Neural progenitor cell (in vitro differentiated cells): ENCODE measurements around the gene NSUN3. TPM values are rescaled to one million over a fixed set of nuclear protein-coding genes. Genes with fewer than 3 reads are reported as not detected.
"Not testable (repeated sequence)": the region's sequence is repeated elsewhere in the genome, so short reads cannot be mapped to it uniquely, and the experiment has no call there.

ENCODE experiments used
- DNase-seq: peaks from one replicate; pipeline ENCODE4 v3.0.0-alpha.2; 2016; ENCODE audit warnings: low spot score
- H2AFZ ChIP-seq: fragments of 200-600 bp; sonication (generic); replicated peaks from 2 replicates; pipeline ENCODE4 v1.6.1; 2016; ENCODE audit warnings: antibody characterized with exemption
- H3F3A ChIP-seq: fragments of 200-600 bp; sonication (generic); 2 replicates; pipeline ENCODE4 v1.6.1; 2016; ENCODE audit warnings: antibody characterized with exemption, low read depth
- H3K27ac ChIP-seq: fragments of 200-600 bp; sonication (generic); 2 replicates; pipeline ENCODE4 v1.5.1; 2016; ENCODE audit warnings: mild to moderate bottlenecking
- H3K27me3 ChIP-seq: fragments of 200-600 bp; sonication (generic); 2 replicates; pipeline ENCODE4 v1.6.1; 2016; ENCODE audit warnings: mild to moderate bottlenecking, moderate library complexity
- H3K36me3 ChIP-seq: fragments of 200-600 bp; sonication (generic); 2 replicates; pipeline ENCODE4 v1.5.1; 2016
- H3K4me1 ChIP-seq: fragments of 200-600 bp; sonication (generic); 2 replicates; pipeline ENCODE4 v1.6.1; 2016; ENCODE audit warnings: mixed run types
- H3K4me2 ChIP-seq: fragments of 200-600 bp; sonication (generic); 2 replicates; pipeline ENCODE4 v1.6.1; 2016
- H3K4me3 ChIP-seq: fragments of 200-600 bp; sonication (generic); 2 replicates; pipeline ENCODE4 v1.5.1; 2016
- H3K79me2 ChIP-seq: fragments of 200-600 bp; sonication (generic); 2 replicates; pipeline ENCODE4 v1.6.1; 2016; ENCODE audit warnings: low read depth
- H3K9ac ChIP-seq: fragments of 200-600 bp; sonication (generic); 2 replicates; pipeline ENCODE4 v1.6.1; 2016
- H3K9me3 ChIP-seq: fragments of 200-600 bp; sonication (generic); 2 replicates; pipeline ENCODE4 v1.5.1; 2016; ENCODE audit warnings: low read depth
- H4K20me1 ChIP-seq: fragments of 200-600 bp; sonication (generic); 2 replicates; pipeline ENCODE4 v1.6.1; 2016; ENCODE audit warnings: low read depth
- H3K27ac Mint-ChIP-seq: 3 replicates; pipeline ENCODE4 v1.8.0; 2021; ENCODE audit warnings: mixed read lengths
- H3K27me3 Mint-ChIP-seq: 2 replicates; pipeline ENCODE4 v1.8.0; 2022; ENCODE audit warnings: low read depth, mild to moderate bottlenecking, inconsistent platforms, moderate library complexity, mixed read lengths; ENCODE audit not compliant: insufficient read depth
- H3K36me3 Mint-ChIP-seq: 3 replicates; pipeline ENCODE4 v1.8.0; 2021; ENCODE audit warnings: mixed read lengths
- H3K4me1 Mint-ChIP-seq: 3 replicates; pipeline ENCODE4 v1.8.0; 2021; ENCODE audit warnings: mixed read lengths
- H3K4me3 Mint-ChIP-seq: 3 replicates; pipeline ENCODE4 v1.8.0; 2021; ENCODE audit warnings: mild to moderate bottlenecking, moderate library complexity, mixed read lengths
- H3K9me3 Mint-ChIP-seq: 3 replicates; pipeline ENCODE4 v1.8.0; 2020; ENCODE audit warnings: mixed read lengths
- EZH2 ChIP-seq: fragments of 200-600 bp; sonication (generic); IDR thresholded peaks from 2 replicates; pipeline ENCODE4 v1.6.1; 2017; ENCODE audit warnings: antibody characterized with exemption, mild to moderate bottlenecking, moderate library complexity
- EZH2phosphoT487 ChIP-seq: fragments of 200-600 bp; sonication (generic); IDR thresholded peaks from 2 replicates; pipeline ENCODE4 v1.6.1; 2017; ENCODE audit warnings: antibody characterized with exemption
- total RNA-seq: library from RNA; depleted of rRNA; stranded (reverse); fragments of >200 nt; gene quantifications from 2 replicates; pipeline ENCODE4 v1.2.3, GENCODE V29; 2015; ENCODE audit warnings: low replicate concordance
- TF ChIP-seq, protein P1 (sequence below): fragments of 200-600 bp; sonication (generic); IDR thresholded peaks from 2 replicates; pipeline ENCODE4 v1.5.1; 2017; ENCODE audit warnings: antibody characterized with exemption, mild to moderate bottlenecking

The NSUN3 gene
- total RNA-seq, 1 donor from 2014 or later: 22.3 TPM

DNA sequence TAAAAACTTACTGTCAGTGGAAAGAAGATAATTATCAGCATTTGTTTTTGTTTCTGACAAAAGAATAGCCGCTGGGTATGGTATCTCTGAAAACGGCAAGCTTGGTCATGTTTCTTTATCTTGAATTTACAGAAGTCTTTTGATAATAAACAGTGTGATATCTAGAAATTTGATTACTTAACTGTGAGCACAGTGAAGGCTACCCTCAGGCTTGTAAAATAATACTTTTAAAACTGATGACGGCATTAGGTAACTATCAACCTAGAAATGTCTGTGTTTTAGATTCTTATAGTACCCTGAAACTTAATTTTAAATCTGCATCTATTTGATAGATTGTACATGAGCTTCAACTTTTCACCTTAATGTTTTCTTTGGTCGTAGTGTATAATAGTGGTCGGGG, 43.4 kb downstream of the NSUN3 start:
- H3K4me1 Mint-ChIP-seq: no peaks in the 10 kb centered on the region
- H3K27ac Mint-ChIP-seq: no peak overlapping the region
- no peaks in the 10 kb centered on the region for H3K9me3 Mint-ChIP-seq
- no peak overlapping the region for H3K4me3 Mint-ChIP-seq
- no peaks in the 10 kb centered on the region for H3K9me3 ChIP-seq
- H3K4me3 ChIP-seq: no peak overlapping the region
- DNase-seq: no peak
- H3K4me1 ChIP-seq: no peaks in the 10 kb centered on the region
- no peak overlapping the region for H3K9ac ChIP-seq
- no peaks in the 10 kb centered on the region for H3K27me3 ChIP-seq
- no peaks in the 10 kb centered on the region for H3K79me2 ChIP-seq
- H3K4me2 ChIP-seq: no peak overlapping the region
- H3K27ac ChIP-seq: no peak overlapping the region
- TF ChIP-seq, protein P1, sequence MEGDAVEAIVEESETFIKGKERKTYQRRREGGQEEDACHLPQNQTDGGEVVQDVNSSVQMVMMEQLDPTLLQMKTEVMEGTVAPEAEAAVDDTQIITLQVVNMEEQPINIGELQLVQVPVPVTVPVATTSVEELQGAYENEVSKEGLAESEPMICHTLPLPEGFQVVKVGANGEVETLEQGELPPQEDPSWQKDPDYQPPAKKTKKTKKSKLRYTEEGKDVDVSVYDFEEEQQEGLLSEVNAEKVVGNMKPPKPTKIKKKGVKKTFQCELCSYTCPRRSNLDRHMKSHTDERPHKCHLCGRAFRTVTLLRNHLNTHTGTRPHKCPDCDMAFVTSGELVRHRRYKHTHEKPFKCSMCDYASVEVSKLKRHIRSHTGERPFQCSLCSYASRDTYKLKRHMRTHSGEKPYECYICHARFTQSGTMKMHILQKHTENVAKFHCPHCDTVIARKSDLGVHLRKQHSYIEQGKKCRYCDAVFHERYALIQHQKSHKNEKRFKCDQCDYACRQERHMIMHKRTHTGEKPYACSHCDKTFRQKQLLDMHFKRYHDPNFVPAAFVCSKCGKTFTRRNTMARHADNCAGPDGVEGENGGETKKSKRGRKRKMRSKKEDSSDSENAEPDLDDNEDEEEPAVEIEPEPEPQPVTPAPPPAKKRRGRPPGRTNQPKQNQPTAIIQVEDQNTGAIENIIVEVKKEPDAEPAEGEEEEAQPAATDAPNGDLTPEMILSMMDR: no peak
- no peak for TF ChIP-seq EZH2phosphoT487
- TF ChIP-seq EZH2: no peak
- no peaks in the 10 kb centered on the region for H3K36me3 ChIP-seq
- peaks cover 5% of the 10 kb centered on the region for H3K36me3 Mint-ChIP-seq
- H3K27me3 Mint-ChIP-seq: no peaks in the 10 kb centered on the region
- H2AFZ ChIP-seq: no peak overlapping the region
- no peaks in the 10 kb centered on the region for H4K20me1 ChIP-seq
- no peaks in the 10 kb centered on the region for H3F3A ChIP-seq

DNA sequence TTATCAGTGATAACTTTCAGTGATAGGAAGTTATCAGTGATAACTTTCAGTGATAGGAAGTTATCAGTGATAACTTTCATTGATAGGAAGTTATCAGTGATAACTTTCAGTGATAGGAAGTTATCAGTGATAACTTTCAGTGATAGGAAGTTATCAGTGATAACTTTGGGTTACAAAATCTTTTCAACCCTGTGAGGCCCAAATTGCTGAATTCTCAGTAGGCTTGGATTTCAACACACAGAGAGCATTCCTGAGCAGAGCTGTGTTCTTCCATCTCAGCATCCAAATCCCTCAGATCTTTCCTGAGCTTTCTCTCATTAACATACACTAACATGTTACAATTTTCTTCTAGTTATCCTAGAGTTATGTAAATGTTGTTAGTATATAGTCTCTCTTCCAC, 47.4 kb downstream of the NSUN3 start:
- H3K9me3 Mint-ChIP-seq, H3K79me2 ChIP-seq, H3K9me3 ChIP-seq, H2AFZ ChIP-seq, H3K9ac ChIP-seq, H3K36me3 ChIP-seq, H3K27me3 ChIP-seq, H3K4me2 ChIP-seq, H3K4me3 Mint-ChIP-seq, H3K4me1 ChIP-seq, H3K4me3 ChIP-seq, H3K27ac ChIP-seq, H3K36me3 Mint-ChIP-seq, H3K27ac Mint-ChIP-seq, DNase-seq, H3K27me3 Mint-ChIP-seq, H3F3A ChIP-seq, H4K20me1 ChIP-seq, H3K4me1 Mint-ChIP-seq: not testable (repeated sequence)

DNA sequence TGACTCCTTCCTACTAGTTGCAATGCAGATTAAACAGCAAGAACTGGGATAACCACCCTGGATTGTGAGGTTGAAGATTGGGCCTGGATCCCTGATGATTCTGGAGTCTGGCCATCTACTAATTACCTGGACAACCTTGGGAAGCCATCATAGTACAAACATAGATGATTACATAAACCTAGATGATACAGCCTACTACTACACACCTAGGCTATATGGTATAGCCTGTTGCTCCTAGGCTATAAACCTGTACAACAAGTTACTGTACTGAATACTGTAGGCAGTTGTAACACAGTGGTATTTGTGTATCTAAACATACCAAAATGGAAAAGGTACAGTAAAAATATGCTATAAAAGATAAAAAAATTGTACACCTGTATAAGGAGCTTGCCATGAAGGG, 48.0 kb downstream of the NSUN3 start:
- H3K9me3 ChIP-seq: no peaks in the 10 kb centered on the region
- H3K4me2 ChIP-seq: no peak overlapping the region
- Mint-ChIP-seq H3K27me3 (no peaks in the 10 kb centered on the region), H3K4me1 (no peaks in the 10 kb centered on the region), H3K4me3 (no peak overlapping the region), H3K27ac (no peak overlapping the region), H3K36me3 (peaks cover 10% of the 10 kb centered on the region), H3K9me3 (no peaks in the 10 kb centered on the region)
- H3K79me2 ChIP-seq: no peaks in the 10 kb centered on the region
- no peaks in the 10 kb centered on the region for H4K20me1 ChIP-seq
- no peaks in the 10 kb centered on the region for H3K4me1 ChIP-seq
- no peak overlapping the region for H2AFZ ChIP-seq
- DNase-seq: no peak
- no peak overlapping the region for H3K27ac ChIP-seq
- no peaks in the 10 kb centered on the region for H3F3A ChIP-seq
- no peaks in the 10 kb centered on the region for H3K36me3 ChIP-seq
- H3K27me3 ChIP-seq: no peaks in the 10 kb centered on the region
- TF ChIP-seq, protein P1: no peak
- TF ChIP-seq EZH2phosphoT487 (no peak), EZH2 (no peak)
- no peak overlapping the region for H3K9ac ChIP-seq
- no peak overlapping the region for H3K4me3 ChIP-seq

DNA sequence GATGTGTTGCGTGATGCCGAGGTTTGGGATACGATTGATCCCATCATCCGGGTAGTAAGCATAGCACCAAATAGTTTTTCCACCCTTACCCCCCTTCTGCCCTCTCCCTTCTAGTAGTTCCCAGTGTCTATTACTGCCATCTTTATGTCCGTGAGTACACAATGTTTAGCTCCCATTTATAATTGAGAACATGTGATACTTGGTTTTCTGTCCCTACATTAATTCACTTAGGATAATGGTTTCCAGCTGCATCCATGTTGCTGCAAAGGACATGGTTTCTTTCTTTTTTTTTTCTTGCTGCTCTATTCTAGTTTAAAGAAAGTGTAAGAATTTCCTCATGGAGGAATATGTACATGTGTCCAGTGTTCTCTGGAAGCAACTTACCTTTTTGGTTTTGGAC, 51.8 kb downstream of the NSUN3 start:
- Histone ChIP-seq H3K79me2 (no peaks in the 10 kb centered on the region), H3K4me2 (no peak overlapping the region), H3K4me1 (no peaks in the 10 kb centered on the region), H2AFZ (no peak overlapping the region), H3K4me3 (no peak overlapping the region), H3F3A (no peaks in the 10 kb centered on the region), H3K36me3 (no peaks in the 10 kb centered on the region), H3K27me3 (no peaks in the 10 kb centered on the region), H4K20me1 (no peaks in the 10 kb centered on the region), H3K27ac (no peak overlapping the region), H3K9ac (no peak overlapping the region), H3K9me3 (no peaks in the 10 kb centered on the region)
- no peak overlapping the region for H3K4me3 Mint-ChIP-seq
- no peak for DNase-seq
- peaks cover 7% of the 10 kb centered on the region for H3K36me3 Mint-ChIP-seq
- no peaks in the 10 kb centered on the region for H3K4me1 Mint-ChIP-seq
- no peaks in the 10 kb centered on the region for H3K27me3 Mint-ChIP-seq
- H3K9me3 Mint-ChIP-seq: no peaks in the 10 kb centered on the region
- H3K27ac Mint-ChIP-seq: no peak overlapping the region
- TF ChIP-seq EZH2: no peak
- TF ChIP-seq, protein P1: no peak
- TF ChIP-seq EZH2phosphoT487: no peak
